NCI-H345 treated with DMSO at 0.1 percent for 48 hours (cell line): Measurements from ENCODE around the gene CFAP251.

Source experiments
- DNase-seq: peaks from one replicate; lab custom pipeline; 2025; ENCODE audit not compliant: unreplicated experiment; lab: John Stamatoyannopoulos, UW

The CFAP251 gene

GRCh38 chr12:121946313-121947025 is 28.1 kb downstream of the CFAP251 start:
- no peak for DNase-seq

DNA sequence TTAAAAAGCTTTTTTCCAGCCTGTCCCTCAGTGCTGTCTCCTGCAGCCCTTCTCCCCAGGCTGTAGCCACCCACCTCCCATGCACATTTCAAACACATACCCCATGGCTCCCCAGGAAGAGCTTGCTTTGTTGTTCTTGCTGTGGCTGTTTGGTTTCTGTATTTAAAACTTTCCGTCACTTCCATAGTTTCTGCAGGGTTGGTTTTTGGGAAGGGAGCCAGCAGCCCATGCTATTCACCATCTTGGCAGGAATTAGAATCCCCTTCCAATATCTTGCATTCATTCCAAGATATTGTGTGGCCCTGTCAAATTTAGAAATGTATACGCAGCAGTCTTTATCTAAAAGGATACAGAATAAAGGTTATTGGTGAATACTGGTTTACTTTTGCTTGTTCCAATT is 29.6 kb downstream of the CFAP251 start:
- DNase-seq, result no peak

- no peak for DNase-seq
Measured at GRCh38 chr12:121949648-121950397, 31.4 kb downstream of the CFAP251 start.

- no peak for DNase-seq
Measured at GRCh38 chr12:121953117-121953692, 34.8 kb downstream of the CFAP251 start.

DNA sequence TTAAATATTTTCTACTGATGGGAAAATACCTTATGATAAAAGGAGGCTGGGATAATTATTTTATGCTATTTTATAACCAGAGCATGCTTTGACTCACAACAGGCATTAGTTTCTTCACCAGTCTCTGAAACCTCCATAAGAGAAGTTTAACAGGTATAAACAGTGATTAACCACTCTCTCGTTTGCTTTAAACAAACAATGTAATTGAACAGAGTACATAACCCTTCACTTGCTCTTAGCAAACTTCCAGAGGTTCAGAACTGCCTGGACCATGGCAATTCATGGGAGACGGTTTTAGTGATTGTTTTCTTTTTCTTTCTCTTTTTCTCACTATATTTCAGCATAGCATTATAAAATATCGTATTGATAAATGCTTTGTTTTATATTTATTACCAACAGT is 35.3 kb downstream of the CFAP251 start:
- no peak for DNase-seq

- DNase-seq, result no peak
Measured at GRCh38 chr12:121955258-121956237, 37.2 kb downstream of the CFAP251 start.

DNA sequence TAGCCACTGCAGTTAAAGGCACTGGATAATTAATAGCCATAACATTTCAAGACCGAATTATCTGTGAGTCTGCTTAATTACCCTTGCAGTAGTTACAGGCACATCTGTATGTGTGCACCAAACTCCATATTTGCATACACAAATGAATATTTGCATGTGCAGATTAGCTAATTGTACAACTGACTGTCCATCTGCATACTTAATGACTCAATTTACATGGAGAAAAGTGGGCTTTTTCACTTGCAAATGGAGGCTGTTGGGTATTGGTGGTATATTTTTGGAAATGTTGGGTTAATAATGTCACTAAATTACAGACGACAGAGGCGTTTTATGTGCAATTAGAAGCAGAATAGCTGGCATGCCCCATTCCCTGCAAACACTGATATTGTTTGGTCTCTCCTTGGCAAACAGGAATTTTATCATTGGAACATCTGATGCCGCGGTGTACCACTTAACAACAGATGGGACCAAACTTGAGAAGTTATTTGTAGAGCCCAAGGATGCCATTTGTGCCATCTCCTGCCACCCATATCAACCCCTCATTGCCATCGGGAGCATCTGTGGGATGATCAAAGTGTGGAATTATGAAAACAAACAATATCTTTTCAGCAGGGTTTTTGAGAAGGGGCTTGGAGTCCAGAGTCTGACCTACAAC is 39.6 kb downstream of the CFAP251 start:
- peak; percentile 56 for DNase-seq

DNA sequence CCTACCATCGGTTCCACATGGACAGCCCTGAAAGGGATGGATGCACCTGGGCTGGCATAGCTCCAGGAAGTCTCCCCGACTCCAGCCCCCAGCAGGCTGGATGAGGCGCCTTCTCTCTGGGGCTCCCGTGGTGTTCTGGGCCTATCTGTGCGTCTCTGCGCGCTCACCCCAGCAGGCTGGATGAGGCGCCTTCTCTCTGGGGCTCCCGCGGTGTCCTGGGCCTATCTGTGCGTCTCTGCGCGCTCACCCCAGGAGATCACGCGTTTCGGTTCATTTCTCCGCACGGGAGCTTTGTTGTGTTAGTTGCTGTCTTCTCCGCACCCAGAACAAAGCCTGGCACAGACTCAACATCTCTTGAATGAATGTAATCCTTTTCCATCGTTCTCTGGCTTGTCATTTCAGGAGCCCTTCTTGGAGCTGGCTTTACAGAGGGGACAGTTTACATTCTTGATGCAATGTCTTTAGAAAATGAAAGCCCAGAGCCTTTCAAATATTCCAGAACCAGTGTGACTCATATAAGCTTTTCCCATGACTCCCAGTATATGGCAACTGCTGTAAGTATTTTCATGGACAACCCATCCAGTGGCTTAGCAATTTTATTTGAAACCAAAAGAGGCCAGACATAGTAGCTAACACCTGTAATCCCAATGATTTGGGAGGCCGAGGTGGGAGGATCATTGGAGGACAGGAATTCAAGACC is 40.3 kb downstream of the CFAP251 start:
- DNase-seq, result peak; percentile 78

GRCh38 chr12:121960541-121960940 is 42.1 kb downstream of the CFAP251 start:
- DNase-seq, result no peak

DNA sequence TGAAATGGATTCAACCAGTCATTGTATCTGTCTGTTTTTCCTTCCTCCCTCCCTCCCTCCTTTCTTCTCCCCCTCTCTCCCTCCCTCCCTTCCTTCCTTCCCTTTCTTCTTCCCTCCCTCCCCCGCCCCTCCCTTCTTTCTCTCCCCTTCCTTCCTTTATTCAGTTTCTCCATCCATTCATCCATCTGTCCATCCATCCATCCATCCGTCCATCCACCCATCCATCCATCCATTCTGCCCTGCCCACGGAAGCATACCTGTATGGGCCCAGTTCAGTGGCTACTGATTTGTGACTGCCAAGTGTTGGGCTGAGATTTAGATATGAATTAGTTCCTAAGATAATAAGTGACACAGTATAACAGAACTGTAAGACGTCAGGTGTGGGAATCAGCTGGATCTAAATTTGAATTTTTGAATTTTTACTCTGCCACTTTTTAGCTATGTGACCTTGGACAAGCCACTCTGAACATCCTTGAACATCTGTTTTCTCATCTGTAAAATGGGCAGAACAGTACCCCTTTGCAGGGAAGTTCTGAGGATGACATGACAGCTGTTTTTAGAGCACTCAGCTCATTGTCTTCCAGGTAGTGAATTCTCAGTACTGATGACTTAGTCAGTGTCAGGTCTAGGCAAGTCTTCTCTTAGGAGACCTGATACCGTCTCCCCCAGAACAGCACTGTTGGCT is 42.9 kb downstream of the CFAP251 start:
- no peak for DNase-seq

DNA sequence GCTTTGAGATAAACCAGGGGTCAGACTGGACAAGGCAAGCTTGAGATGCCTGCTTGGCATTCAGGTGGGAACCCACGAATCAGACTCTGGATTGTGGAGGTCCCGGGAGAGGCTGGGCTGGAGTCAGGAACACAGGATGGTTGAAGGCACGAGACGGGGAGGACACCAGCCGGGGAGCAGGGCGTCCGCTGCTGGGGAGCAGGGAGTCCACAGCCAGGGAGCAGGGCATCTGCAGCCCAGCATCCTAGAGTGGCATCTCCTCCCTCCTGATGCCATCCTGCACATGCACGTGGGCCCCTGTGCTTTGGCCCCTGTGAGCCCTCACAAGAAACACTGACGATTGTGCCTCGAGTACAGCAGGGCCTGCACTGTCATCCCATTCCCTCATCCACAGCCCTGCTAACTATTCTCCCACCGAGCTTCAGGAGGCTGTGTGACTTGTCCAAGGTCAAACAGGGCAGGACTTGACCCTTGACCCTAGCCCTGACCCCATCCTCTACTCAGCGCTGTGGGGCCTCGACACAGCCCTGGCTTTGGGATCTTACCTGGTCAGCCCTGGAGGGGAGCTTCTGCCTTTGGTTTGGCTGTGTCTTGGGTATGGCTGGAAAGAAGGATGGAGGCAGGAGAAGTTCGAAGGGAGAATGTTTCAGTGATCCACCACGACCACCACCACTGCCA is 45.1 kb downstream of the CFAP251 start:
- DNase-seq, result no peak

DNA sequence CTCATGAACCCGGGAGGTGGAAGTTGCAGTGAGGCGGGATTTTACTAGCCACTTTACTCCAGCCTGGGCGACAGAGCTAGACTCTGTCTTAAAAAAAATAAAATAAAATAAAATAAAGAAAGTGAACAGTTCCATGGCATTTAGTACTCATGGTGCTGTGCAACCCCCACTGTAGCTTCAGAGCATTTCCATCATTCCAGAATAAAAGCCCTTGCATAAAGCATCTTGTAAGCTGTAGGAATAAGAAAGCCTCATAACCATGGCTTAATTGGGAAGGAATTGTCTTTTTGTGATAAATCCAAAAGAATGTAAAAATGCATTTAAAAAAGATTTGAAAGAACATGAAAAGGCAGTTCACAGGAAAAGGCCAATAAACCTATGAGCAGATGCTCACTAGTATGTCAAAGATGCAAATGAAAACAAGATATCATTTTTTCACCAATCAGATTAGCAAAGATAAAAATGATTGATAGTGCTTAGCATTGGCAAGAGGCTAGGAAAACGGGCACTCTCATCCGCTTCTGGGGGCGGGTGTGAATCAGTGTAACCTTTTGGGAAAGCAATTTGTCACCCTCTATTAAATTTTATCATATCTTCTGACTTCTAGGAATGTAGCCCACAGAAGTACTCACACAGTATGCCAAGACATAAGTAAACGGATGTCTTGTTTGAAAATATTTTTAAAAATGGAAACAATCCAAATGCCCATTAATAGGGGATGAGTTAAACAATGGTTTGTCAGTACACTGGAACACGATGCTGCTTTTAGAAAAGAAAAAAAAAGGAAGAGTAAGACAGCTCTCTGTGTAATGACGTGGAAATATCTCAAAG is 46.6 kb downstream of the CFAP251 start:
- no peak for DNase-seq

DNA sequence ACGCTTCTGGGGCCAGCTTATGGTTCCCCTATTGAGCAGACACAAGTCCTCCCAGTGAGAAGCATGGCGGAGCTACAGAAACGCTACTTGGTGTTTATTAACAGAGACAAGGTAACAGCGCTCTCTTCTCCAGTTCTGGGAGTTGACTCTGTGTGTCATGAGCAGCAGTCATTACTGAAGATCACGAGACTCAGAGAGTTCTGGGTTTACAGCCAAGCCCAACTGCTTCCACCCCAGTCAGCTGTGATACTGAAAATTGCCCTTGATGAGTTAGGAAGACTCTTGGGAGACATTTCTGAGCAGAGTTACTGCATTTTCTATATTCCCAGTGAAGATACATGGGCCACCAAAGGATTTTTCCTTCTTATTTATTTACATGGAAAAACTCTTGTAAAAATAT is 48.6 kb downstream of the CFAP251 start:
- no peak for DNase-seq

- DNase-seq, result no peak
Measured at GRCh38 chr12:121968876-121969275, 50.5 kb downstream of the CFAP251 start.

- DNase-seq, result no peak
Measured at GRCh38 chr12:121969726-121970125, 51.3 kb downstream of the CFAP251 start.

DNA sequence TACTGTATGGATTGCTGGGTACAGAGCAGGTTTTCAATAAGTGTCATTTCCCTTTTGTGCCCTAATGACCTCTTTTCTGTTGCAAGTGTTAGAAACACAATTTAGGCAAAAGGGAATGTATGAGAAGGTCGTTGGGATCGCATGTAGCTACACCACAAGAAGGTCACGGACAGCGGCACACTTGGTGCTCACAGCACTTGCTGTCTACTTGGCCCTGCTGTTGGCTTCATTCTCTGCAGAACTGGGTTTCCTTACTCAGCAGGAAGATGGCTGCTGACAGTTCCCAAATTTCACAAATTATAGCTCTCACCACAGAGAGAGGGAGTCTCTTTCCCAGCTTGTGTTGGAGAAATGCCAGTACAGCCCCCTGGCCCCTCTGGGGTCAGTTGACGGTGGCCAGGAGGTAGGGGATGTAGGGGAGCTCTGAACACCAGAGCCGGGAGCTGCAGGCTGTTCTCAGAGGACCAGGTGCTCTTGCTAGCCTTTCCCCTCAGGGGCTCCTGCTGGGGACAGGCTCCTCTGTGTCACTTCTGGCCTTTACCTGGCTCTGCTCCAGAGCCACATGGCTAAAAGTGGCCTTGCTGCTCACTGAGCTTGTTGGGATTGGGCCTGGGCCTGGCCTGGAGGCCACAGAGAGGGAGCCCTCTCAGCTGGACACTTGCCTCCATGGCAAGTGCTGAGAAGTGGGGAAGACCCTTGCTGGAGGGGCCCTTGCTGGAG is 52.3 kb downstream of the CFAP251 start:
- DNase-seq, result no peak
